ENCODE measurements around the gene ZNF784. TPM values are rescaled to one million over a fixed set of nuclear protein-coding genes. Genes with fewer than 3 reads are reported as not detected.

ZNF784 gene
- total and polyA plus RNA-seq, 10 of the 15 experiments (the other 5 are each of a cell fraction or from before 2014, with no cell fraction given) = 0.10 to 5.2 (median 1.8) TPM

DNA sequence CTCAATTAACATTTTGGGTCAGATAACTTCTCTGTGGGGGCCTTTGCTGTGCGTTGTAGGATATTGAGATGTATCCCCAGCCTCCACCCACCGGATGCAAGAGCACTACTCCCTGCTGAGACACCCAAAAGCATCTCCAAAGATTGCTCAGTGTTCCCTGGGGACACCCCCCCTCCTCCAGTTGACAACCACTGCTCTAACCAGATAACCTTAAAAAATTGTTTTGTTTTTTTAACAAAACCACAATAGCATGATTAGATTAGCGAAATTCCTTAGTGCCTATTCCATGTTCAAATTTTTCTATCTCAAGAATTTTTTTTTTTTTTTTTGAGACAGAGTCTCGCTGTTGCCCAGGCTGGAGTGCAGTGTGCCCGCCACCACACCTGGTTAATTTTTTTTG lies 48.1 kb upstream of the ZNF784 start:
- Histone ChIP-seq H3K9ac (ENCODE audit: control insufficient read depth, insufficient read depth, low read length) (no peak overlapping the region), H3K36me3 (ENCODE audit: control insufficient read depth in 2 of 2, insufficient read depth in 2 of 2, low read length in 1 of 2) (peaks cover 10 to 34% of the 10 kb centered on the region in 2 experiments), H3K27ac (ENCODE audit: control insufficient read depth, insufficient read depth) (no peak overlapping the region), H4K20me1 (ENCODE audit: control insufficient read depth, insufficient read depth) (peaks cover 12% of the 10 kb centered on the region), H3K4me3 (no peak overlapping the region), H2AFZ (ENCODE audit: control insufficient read depth, low read depth, low read length) (no peak overlapping the region), H3K27me3 (replicated peaks in 1 of 2; ENCODE audit: control insufficient read depth in 2 of 2, insufficient read depth in 2 of 2, low read length in 1 of 2) (no peaks in the 10 kb centered on the region), H3K9me3 (replicated peaks; ENCODE audit: control insufficient read depth, insufficient read depth, low read length) (no peaks in the 10 kb centered on the region), H3K79me2 (ENCODE audit: control insufficient read depth, insufficient read depth, low read length) (peaks cover 28% of the 10 kb centered on the region), H3K4me1 (ENCODE audit: control insufficient read depth, insufficient read depth, low read length) (peaks cover 4% of the 10 kb centered on the region), H3K4me2 (ENCODE audit: control insufficient read depth, insufficient read depth) (no peak overlapping the region)
- intact Hi-C loops (cut with micrococcal nuclease; ENCODE audit: unreplicated experiment) = no loop called here
- FAIRE-seq = no peak
- WGBS (ENCODE audit: insufficient coverage, insufficient replicate concordance, low lambda C conversion rate, missing lambda C conversion rate) = 67% methylated on average over 5 of the region's 5 CpGs
- TF ChIP-seq EED (IDR thresholded peaks at IDR 0.05; ENCODE audit: low read depth) (no peak), SREBF1 (IDR thresholded peaks at IDR 0.05; ENCODE audit: low read length) (no peak), CBX3 (IDR thresholded peaks at IDR 0.05; ENCODE audit: borderline replicate concordance, low read depth) (no peak)
- no peak for ATAC-seq
- no peak for DNase-seq (ENCODE audit: low read depth, low spot score)
- ChIA-PET POLR2A (no interaction called here), CTCF (interaction anchor here (2.3 to 3.6 kb wide), 2 partner anchors 16 to 40 kb away, joined by 14 to 33 read pairs; no protein-coding TSS in a partner anchor), SMC1A (ENCODE audit: uncharacterized antibody, unreplicated experiment) (no interaction called here), RAD21 (ENCODE audit: unreplicated experiment) (interaction anchor here (1.5 to 1.9 kb wide), 2 partner anchors 15 to 40 kb away, joined by 9 to 11 read pairs; no protein-coding TSS in a partner anchor)
- BruUV-seq (replicated peaks) = no TSS peak
- in situ Hi-C loops (cut with MboI) = loop anchor here (25.0 kb wide), 1 partner anchor 1535 kb away; the partner anchor contains the start of gene CNOT3

DNA sequence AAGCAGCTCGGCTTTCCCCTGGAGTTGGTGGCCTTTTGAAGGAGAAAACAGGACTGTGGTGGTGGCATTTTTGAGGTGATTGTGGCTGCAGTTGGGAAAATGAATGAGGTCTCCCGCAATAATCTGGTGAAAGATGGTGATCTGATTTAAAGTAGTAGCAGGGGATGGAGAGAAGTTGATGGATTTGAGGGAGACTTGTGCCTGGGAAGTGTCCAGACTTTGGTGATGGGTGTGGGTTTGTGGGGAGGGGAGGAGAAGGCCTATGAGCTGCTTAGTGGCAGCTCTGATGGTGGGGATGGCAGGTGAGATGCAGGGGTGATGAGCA lies 46.6 kb upstream of the ZNF784 start:
- ChIA-PET POLR2A (interaction anchor here (0.6 to 1.2 kb wide), 3 partner anchors 14 to 1499 kb away, joined by 3 to 5 read pairs (median 4); no protein-coding TSS in a partner anchor), RAD21 (ENCODE audit: unreplicated experiment) (interaction anchor here (1.5 to 1.9 kb wide), 2 partner anchors 13 to 38 kb away, joined by 9 to 11 read pairs; no protein-coding TSS in a partner anchor), SMC1A (ENCODE audit: uncharacterized antibody, unreplicated experiment) (interaction anchor here (1.4 to 1.6 kb wide), 2 partner anchors 14 to 38 kb away, joined by 6 to 15 read pairs; no protein-coding TSS in a partner anchor), CTCF (interaction anchor here (0.6 to 3.6 kb wide), 6 partner anchors 14 to 139 kb away, joined by 3 to 33 read pairs (median 8); no protein-coding TSS in a partner anchor)
- Histone ChIP-seq H3K4me3 (no peak overlapping the region), H3K27me3 (replicated peaks in 1 of 2; ENCODE audit: control insufficient read depth in 2 of 2, insufficient read depth in 2 of 2, low read length in 1 of 2) (no peaks in the 10 kb centered on the region), H3K9me3 (replicated peaks; ENCODE audit: control insufficient read depth, insufficient read depth, low read length) (no peaks in the 10 kb centered on the region), H3K27ac (ENCODE audit: control insufficient read depth, insufficient read depth) (no peak overlapping the region), H3K36me3 (ENCODE audit: control insufficient read depth in 2 of 2, insufficient read depth in 2 of 2, low read length in 1 of 2) (peaks cover 22 to 44% of the 10 kb centered on the region in 2 experiments), H3K9ac (ENCODE audit: control insufficient read depth, insufficient read depth, low read length) (no peak overlapping the region), H3K4me1 (ENCODE audit: control insufficient read depth, insufficient read depth, low read length) (no peaks in the 10 kb centered on the region; the same call in 1 of the 2 replicates), H2AFZ (ENCODE audit: control insufficient read depth, low read depth, low read length) (no peak overlapping the region), H3K79me2 (ENCODE audit: control insufficient read depth, insufficient read depth, low read length) (peaks cover 24% of the 10 kb centered on the region), H3K4me2 (ENCODE audit: control insufficient read depth, insufficient read depth) (no peak overlapping the region), H4K20me1 (ENCODE audit: control insufficient read depth, insufficient read depth) (peaks cover 16% of the 10 kb centered on the region)
- ATAC-seq (no peak), DNase-seq (ENCODE audit: low read depth, low spot score) (no peak), FAIRE-seq (no peak)
- intact Hi-C loops (cut with micrococcal nuclease; ENCODE audit: unreplicated experiment) = no loop called here
- no TSS peak for BruUV-seq (replicated peaks)
- in situ Hi-C loops (cut with MboI) = loop anchor here (25.0 kb wide), 1 partner anchor 1534 kb away; the partner anchor contains the start of gene CNOT3
- WGBS (ENCODE audit: insufficient coverage, insufficient replicate concordance, low lambda C conversion rate, missing lambda C conversion rate) = 97% methylated on average over 2 of the region's 2 CpGs
- no peak for TF ChIP-seq MEF2A (IDR thresholded peaks at IDR 0.05; ENCODE audit: insufficient read depth, low read depth, low read length)
- no peak for TF ChIP-seq CBX5 (IDR thresholded peaks at IDR 0.05; ENCODE audit: low read depth)
- no peak for TF ChIP-seq CHD2 (IDR thresholded peaks at IDR 0.05; ENCODE audit: borderline replicate concordance, low read depth, low read length)
- TF ChIP-seq KLF5 (IDR thresholded peaks at IDR 0.05; ENCODE audit: partially characterized antibody) = no peak
- no peak for TF ChIP-seq NFYB (IDR thresholded peaks at IDR 0.05; ENCODE audit: insufficient read depth, low read depth, low read length)
- TF ChIP-seq SMC3 (IDR thresholded peaks at IDR 0.05; ENCODE audit: borderline replicate concordance, low read length) = no peak
- TF ChIP-seq, protein P1, sequence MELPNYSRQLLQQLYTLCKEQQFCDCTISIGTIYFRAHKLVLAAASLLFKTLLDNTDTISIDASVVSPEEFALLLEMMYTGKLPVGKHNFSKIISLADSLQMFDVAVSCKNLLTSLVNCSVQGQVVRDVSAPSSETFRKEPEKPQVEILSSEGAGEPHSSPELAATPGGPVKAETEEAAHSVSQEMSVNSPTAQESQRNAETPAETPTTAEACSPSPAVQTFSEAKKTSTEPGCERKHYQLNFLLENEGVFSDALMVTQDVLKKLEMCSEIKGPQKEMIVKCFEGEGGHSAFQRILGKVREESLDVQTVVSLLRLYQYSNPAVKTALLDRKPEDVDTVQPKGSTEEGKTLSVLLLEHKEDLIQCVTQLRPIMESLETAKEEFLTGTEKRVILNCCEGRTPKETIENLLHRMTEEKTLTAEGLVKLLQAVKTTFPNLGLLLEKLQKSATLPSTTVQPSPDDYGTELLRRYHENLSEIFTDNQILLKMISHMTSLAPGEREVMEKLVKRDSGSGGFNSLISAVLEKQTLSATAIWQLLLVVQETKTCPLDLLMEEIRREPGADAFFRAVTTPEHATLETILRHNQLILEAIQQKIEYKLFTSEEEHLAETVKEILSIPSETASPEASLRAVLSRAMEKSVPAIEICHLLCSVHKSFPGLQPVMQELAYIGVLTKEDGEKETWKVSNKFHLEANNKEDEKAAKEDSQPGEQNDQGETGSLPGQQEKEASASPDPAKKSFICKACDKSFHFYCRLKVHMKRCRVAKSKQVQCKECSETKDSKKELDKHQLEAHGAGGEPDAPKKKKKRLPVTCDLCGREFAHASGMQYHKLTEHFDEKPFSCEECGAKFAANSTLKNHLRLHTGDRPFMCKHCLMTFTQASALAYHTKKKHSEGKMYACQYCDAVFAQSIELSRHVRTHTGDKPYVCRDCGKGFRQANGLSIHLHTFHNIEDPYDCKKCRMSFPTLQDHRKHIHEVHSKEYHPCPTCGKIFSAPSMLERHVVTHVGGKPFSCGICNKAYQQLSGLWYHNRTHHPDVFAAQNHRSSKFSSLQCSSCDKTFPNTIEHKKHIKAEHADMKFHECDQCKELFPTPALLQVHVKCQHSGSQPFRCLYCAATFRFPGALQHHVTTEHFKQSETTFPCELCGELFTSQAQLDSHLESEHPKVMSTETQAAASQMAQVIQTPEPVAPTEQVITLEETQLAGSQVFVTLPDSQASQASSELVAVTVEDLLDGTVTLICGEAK (IDR thresholded peaks at IDR 0.05; ENCODE audit: borderline replicate concordance) = no peak
- TF ChIP-seq SREBF1 (IDR thresholded peaks at IDR 0.05; ENCODE audit: low read length) = no peak
- TF ChIP-seq POLR2AphosphoS2 (IDR thresholded peaks at IDR 0.05; ENCODE audit: low read depth, low read length) = no peak
- no peak for TF ChIP-seq GATAD2B (conservative IDR thresholded peaks at IDR 0.05; ENCODE audit: low read depth)
- no peak for TF ChIP-seq BMI1 (IDR thresholded peaks at IDR 0.05; ENCODE audit: borderline replicate concordance)
- TF ChIP-seq SREBF2 (IDR thresholded peaks at IDR 0.05; ENCODE audit: low read length) = no peak
